ENCODE results near the gene ERCC8. TPM values are rescaled to one million over a fixed set of nuclear protein-coding genes. Genes with fewer than 3 reads are reported as not detected.

The ERCC8 gene
- total RNA-seq, 6 experiments from 2014 or later = 8.5 to 10.7 (median 10.5) TPM

GRCh38 chr5:60948738-60949137, 3.9 kb upstream of the ERCC8 start:
- Mint-ChIP-seq H3K36me3 (ENCODE audit: low read depth) (peaks cover 5% of the 10 kb centered on the region), H3K27me3 (ENCODE audit: insufficient read depth) (no peaks in the 10 kb centered on the region; the same call in 1 of the 2 replicates), H3K27ac (no peak overlapping the region), H3K4me1 (ENCODE audit: low read depth) (peaks cover 19% of the 10 kb centered on the region), H3K4me3 (no peak overlapping the region), H3K9me3 (no peaks in the 10 kb centered on the region)
- DNase-seq = no peak
- TF ChIP-seq CTCF (IDR thresholded peaks at IDR 0.05) = no peak

GRCh38 chr5:60945813-60946187, 930 bp upstream of the ERCC8 start:
- Mint-ChIP-seq H3K4me1 (ENCODE audit: low read depth) (peaks cover 26% of the 10 kb centered on the region), H3K27me3 (ENCODE audit: insufficient read depth) (no peaks in the 10 kb centered on the region; the same call in 1 of the 2 replicates), H3K36me3 (ENCODE audit: low read depth) (peaks cover 5% of the 10 kb centered on the region), H3K27ac (no peak overlapping the region), H3K9me3 (no peaks in the 10 kb centered on the region), H3K4me3 (no peak overlapping the region)
- DNase-seq = peak; percentile 46
- TF ChIP-seq CTCF (IDR thresholded peaks at IDR 0.05) = no peak

GRCh38 chr5:60943624-60944023, 1.2 kb downstream of the ERCC8 start:
- Mint-ChIP-seq H3K4me1 (ENCODE audit: low read depth) (peaks cover 21% of the 10 kb centered on the region), H3K9me3 (no peaks in the 10 kb centered on the region), H3K4me3 (no peak overlapping the region), H3K27me3 (ENCODE audit: insufficient read depth) (no peaks in the 10 kb centered on the region; the same call in 1 of the 2 replicates), H3K36me3 (ENCODE audit: low read depth) (peaks cover 3% of the 10 kb centered on the region; the same call in 1 of the 2 replicates), H3K27ac (no peak overlapping the region)
- no peak for DNase-seq
- TF ChIP-seq CTCF (IDR thresholded peaks at IDR 0.05) = no peak

DNA sequence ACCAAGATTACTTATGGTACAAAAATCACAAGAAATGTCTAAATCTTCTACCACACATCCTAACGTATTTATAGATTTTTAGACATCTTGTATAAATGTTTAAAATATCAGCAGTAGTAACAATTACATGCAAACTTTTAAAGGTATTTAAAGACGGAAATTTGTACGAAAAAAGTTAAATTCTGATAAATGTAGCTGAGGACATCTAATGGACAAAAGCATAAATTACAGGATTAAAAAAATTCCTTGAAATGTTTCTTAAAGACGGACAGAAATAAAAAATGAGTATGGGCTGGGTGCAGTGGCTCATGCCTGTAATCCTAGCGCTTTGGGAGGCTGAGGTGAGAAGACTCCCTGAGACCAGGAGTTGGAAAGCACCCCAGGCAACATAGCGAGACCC, 15.8 kb downstream of the ERCC8 start:
- Mint-ChIP-seq H3K36me3 (ENCODE audit: low read depth) (0 out of 2 replicates have a peak, but pooled peaks cover 4% of the 10 kb centered on the region), H3K4me1 (ENCODE audit: low read depth) (peaks cover 4% of the 10 kb centered on the region; the same call in 1 of the 2 replicates), H3K27me3 (ENCODE audit: insufficient read depth) (no peaks in the 10 kb centered on the region), H3K9me3 (no peaks in the 10 kb centered on the region), H3K4me3 (no peak overlapping the region), H3K27ac (no peak overlapping the region)
- TF ChIP-seq CTCF (IDR thresholded peaks at IDR 0.05) = peak; percentile 63
- DNase-seq = no peak

GRCh38 chr5:60927450-60927849, 17.4 kb downstream of the ERCC8 start:
- H3K36me3 Mint-ChIP-seq (ENCODE audit: low read depth) = 0 out of 2 replicates have a peak, but pooled peaks cover 4% of the 10 kb centered on the region
- no peaks in the 10 kb centered on the region for H3K9me3 Mint-ChIP-seq
- no peak for TF ChIP-seq CTCF (IDR thresholded peaks at IDR 0.05)
- DNase-seq = no peak
- peaks cover 1% of the 10 kb centered on the region; the same call in 1 of the 2 replicates for H3K4me1 Mint-ChIP-seq (ENCODE audit: low read depth)
- no peak overlapping the region for H3K27ac Mint-ChIP-seq
- no peaks in the 10 kb centered on the region for H3K27me3 Mint-ChIP-seq (ENCODE audit: insufficient read depth)
- no peak overlapping the region for H3K4me3 Mint-ChIP-seq

DNA sequence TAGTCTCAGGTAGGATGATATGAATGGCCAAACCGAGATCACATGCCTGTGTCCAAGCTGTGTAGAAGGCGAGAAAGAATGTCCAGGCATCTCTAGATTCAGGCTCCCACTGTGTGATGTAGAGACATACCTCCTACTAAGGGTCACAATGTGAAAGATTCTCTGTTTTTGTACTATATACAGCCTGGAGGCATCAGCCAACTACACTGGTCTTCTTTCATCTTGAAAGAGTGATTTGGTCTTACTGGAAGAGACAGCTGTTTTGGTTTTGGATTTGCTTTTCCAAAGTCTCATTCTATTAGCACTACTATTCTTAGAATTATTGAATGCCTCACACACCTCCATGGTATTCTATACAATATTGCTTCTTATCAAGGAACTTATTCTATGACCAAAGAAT, 26.4 kb downstream of the ERCC8 start:
- Mint-ChIP-seq H3K9me3 (no peaks in the 10 kb centered on the region), H3K27me3 (ENCODE audit: insufficient read depth) (no peaks in the 10 kb centered on the region; the same call in 1 of the 2 replicates), H3K4me1 (ENCODE audit: low read depth) (peaks cover 17% of the 10 kb centered on the region), H3K36me3 (ENCODE audit: low read depth) (peaks cover 21% of the 10 kb centered on the region), H3K27ac (no peak overlapping the region), H3K4me3 (no peak overlapping the region)
- DNase-seq = no peak
- no peak for TF ChIP-seq CTCF (IDR thresholded peaks at IDR 0.05)

All from HFFc6 (cell line).